HepG2 (cell line): Measurements from ENCODE around the gene BIRC6. TPM values are rescaled to one million over a fixed set of nuclear protein-coding genes. Genes with fewer than 3 reads are reported as not detected.

Experiments
- BHLHE40 ChIP-seq: IDR thresholded peaks from 2 replicates; pipeline ENCODE4 v1.6.1; 2011; ENCODE audit warnings: low read length, improper control_type of control experiment
- FIP1L1 ChIP-seq: fragments of 200-400 bp; formaldehyde crosslinking; IDR thresholded peaks from 2 replicates; pipeline ENCODE4 v1.6.1; 2018; ENCODE audit warnings: low read depth, mild to moderate bottlenecking, low read length, moderate library complexity, borderline replicate concordance; ENCODE audit not compliant: insufficient read depth
- GPN1 ChIP-seq: sonication (generic); formaldehyde crosslinking; IDR thresholded peaks from 2 replicates; pipeline ENCODE4 v1.5.1; 2020; ENCODE audit warnings: missing genetic modification reagents, borderline replicate concordance
- HOXA3 ChIP-seq: sonication (generic); formaldehyde crosslinking; IDR thresholded peaks from 2 replicates; pipeline ENCODE4 v1.5.0; 2020; ENCODE audit warnings: missing genetic modification reagents
- ISX ChIP-seq: sonication (generic); formaldehyde crosslinking; conservative IDR thresholded peaks from 2 replicates; pipeline ENCODE4 v1.5.0; 2020; ENCODE audit warnings: missing genetic modification reagents
- MXI1 ChIP-seq: IDR thresholded peaks from 3 replicates; pipeline ENCODE4 v1.6.1; 2012; ENCODE audit warnings: low read depth, low read length, inconsistent platforms, borderline replicate concordance
- PCBP1 ChIP-seq: fragments of 200-400 bp; formaldehyde crosslinking; IDR thresholded peaks from 2 replicates; pipeline ENCODE4 v1.6.1; 2017; ENCODE audit warnings: mild to moderate bottlenecking, low read depth, low read length, borderline replicate concordance
- RBM39 ChIP-seq: fragments of 200-400 bp; formaldehyde crosslinking; IDR thresholded peaks from one replicate; pipeline ENCODE4 v1.6.1; 2018; ENCODE audit warnings: antibody characterized with exemption, mild to moderate bottlenecking, low read depth, low read length; ENCODE audit not compliant: poor library complexity, severe bottlenecking
- RORA ChIP-seq: sonication (generic); formaldehyde crosslinking; IDR thresholded peaks from 2 replicates; pipeline ENCODE4 v1.5.0; 2020; ENCODE audit warnings: mild to moderate bottlenecking, missing genetic modification reagents, moderate library complexity
- RXRB ChIP-seq: IDR thresholded peaks from 2 replicates; pipeline ENCODE4 v1.6.1; 2016; ENCODE audit warnings: borderline replicate concordance, missing genetic modification reagents, missing compliant biosample characterization
- SIX4 ChIP-seq: sonication (generic); formaldehyde crosslinking; IDR thresholded peaks from 2 replicates; pipeline ENCODE4 v1.4.0; 2020; ENCODE audit warnings: missing genetic modification reagents
- ZC3H4 ChIP-seq: sonication (generic); formaldehyde crosslinking; IDR thresholded peaks from 2 replicates; pipeline ENCODE4 v1.4.0; 2020; ENCODE audit warnings: missing genetic modification reagents, borderline replicate concordance
- ZNF24 ChIP-seq: fragments of 450-650 bp; IDR thresholded peaks from 2 replicates; pipeline ENCODE4 v1.6.1; 2017; ENCODE audit warnings: antibody characterized with exemption, mild to moderate bottlenecking
- ZNF318 ChIP-seq: sonication (generic); formaldehyde crosslinking; IDR thresholded peaks from 2 replicates; pipeline ENCODE4 v1.4.0; 2020; ENCODE audit warnings: mild to moderate bottlenecking, missing genetic modification reagents
- ZNF530 ChIP-seq: sonication (generic); formaldehyde crosslinking; IDR thresholded peaks from 2 replicates; pipeline ENCODE4 v1.5.0; 2020; ENCODE audit warnings: low read depth, mild to moderate bottlenecking, missing genetic modification reagents
- ZNF556 ChIP-seq: sonication (generic); formaldehyde crosslinking; IDR thresholded peaks from 2 replicates; pipeline ENCODE4 v1.4.0; 2020; ENCODE audit warnings: mild to moderate bottlenecking, missing genetic modification reagents, borderline replicate concordance
- ZNF724P ChIP-seq: sonication (generic); formaldehyde crosslinking; IDR thresholded peaks from 2 replicates; pipeline ENCODE4 v1.8.0; 2022; ENCODE audit warnings: missing genetic modification reagents, borderline replicate concordance
- ZNF775 ChIP-seq: sonication (generic); formaldehyde crosslinking; IDR thresholded peaks from 2 replicates; pipeline ENCODE4 v1.4.0; 2020; ENCODE audit warnings: missing genetic modification reagents, mild to moderate bottlenecking, moderate library complexity, borderline replicate concordance
- polyA plus RNA-seq, 8 experiments: library from polyadenylated mRNA; depleted of rRNA in 3 of 8; stranded (reverse) in 7 of 8; unstranded in 1 of 8; fragments of >200 nt; fragmentation: Illumina TruSeq in 4 of 8; extraction: Trizol in 4 of 8; gene quantifications; 2 replicates each; pipeline versions ENCODE4 v1.2.1 to v1.2.3, GENCODE V29; 2011 to 2016; ENCODE audit warnings: low read depth in 4 of 8, missing spikeins in 1 of 8, mixed read lengths in 1 of 8; ENCODE audit not compliant: insufficient read depth in 1 of 8
- total RNA-seq, 5 experiments: library from RNA; depleted of rRNA; stranded (reverse); fragments of >200 nt; fragmentation: Illumina TruSeq; extraction: Trizol; gene quantifications; 2 replicates each; pipeline ENCODE4 v1.2.3, GENCODE V29; 2016; ENCODE audit warnings: low read depth in 1 of 5
- TF ChIP-seq, protein P1 (sequence below): sonication (generic); formaldehyde crosslinking; IDR thresholded peaks from 2 replicates; pipeline ENCODE4 v1.4.0; 2020; ENCODE audit warnings: missing genetic modification reagents, borderline replicate concordance

Gene BIRC6
- total and polyA plus RNA-seq, 2 of the 13 experiments (the other 11 are each of a cell fraction or from before 2014, with no cell fraction given) = 65.6 to 120 TPM

- TF ChIP-seq ZNF318 (CRISPR knock-in tag) (no peak), HOXA3 (CRISPR knock-in tag) (no peak), BHLHE40 (no peak), RXRB (CRISPR knock-in tag) (peak; percentile 55; the same call in 1 of the 2 replicates), ZNF24 (no peak), ZC3H4 (no peak), MXI1 (no peak), ZNF530 (no peak), ZNF775 (CRISPR knock-in tag) (no peak), SIX4 (CRISPR knock-in tag) (no peak), ZNF556 (CRISPR knock-in tag) (0 out of 2 replicates have a peak, but pooled peaks have one; percentile 39), GPN1 (CRISPR knock-in tag) (no peak), PCBP1 (no peak), RBM39 (no peak), RORA (CRISPR knock-in tag) (no peak), FIP1L1 (no peak), ZNF724P (CRISPR knock-in tag) (no peak), ISX (no peak)
- TF ChIP-seq, protein P1, sequence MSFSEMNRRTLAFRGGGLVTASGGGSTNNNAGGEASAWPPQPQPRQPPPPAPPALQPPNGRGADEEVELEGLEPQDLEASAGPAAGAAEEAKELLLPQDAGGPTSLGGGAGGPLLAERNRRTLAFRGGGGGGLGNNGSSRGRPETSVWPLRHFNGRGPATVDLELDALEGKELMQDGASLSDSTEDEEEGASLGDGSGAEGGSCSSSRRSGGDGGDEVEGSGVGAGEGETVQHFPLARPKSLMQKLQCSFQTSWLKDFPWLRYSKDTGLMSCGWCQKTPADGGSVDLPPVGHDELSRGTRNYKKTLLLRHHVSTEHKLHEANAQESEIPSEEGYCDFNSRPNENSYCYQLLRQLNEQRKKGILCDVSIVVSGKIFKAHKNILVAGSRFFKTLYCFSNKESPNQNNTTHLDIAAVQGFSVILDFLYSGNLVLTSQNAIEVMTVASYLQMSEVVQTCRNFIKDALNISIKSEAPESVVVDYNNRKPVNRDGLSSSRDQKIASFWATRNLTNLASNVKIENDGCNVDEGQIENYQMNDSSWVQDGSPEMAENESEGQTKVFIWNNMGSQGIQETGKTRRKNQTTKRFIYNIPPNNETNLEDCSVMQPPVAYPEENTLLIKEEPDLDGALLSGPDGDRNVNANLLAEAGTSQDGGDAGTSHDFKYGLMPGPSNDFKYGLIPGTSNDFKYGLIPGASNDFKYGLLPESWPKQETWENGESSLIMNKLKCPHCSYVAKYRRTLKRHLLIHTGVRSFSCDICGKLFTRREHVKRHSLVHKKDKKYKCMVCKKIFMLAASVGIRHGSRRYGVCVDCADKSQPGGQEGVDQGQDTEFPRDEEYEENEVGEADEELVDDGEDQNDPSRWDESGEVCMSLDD (CRISPR knock-in tag) = no peak
These were observed 85.2 kb downstream of the BIRC6 start (continued) for GRCh38 chr2:32442020-32442467.
